ENCODE measurements around the gene SYNGR4. TPM values are rescaled to one million over a fixed set of nuclear protein-coding genes. Genes with fewer than 3 reads are reported as not detected.
A peak's percentile ranks its signal among the peaks of the same experiment; 100 is the strongest.

Gene SYNGR4
- total RNA-seq, 1 donor from 2014 or later: not detected

DNA sequence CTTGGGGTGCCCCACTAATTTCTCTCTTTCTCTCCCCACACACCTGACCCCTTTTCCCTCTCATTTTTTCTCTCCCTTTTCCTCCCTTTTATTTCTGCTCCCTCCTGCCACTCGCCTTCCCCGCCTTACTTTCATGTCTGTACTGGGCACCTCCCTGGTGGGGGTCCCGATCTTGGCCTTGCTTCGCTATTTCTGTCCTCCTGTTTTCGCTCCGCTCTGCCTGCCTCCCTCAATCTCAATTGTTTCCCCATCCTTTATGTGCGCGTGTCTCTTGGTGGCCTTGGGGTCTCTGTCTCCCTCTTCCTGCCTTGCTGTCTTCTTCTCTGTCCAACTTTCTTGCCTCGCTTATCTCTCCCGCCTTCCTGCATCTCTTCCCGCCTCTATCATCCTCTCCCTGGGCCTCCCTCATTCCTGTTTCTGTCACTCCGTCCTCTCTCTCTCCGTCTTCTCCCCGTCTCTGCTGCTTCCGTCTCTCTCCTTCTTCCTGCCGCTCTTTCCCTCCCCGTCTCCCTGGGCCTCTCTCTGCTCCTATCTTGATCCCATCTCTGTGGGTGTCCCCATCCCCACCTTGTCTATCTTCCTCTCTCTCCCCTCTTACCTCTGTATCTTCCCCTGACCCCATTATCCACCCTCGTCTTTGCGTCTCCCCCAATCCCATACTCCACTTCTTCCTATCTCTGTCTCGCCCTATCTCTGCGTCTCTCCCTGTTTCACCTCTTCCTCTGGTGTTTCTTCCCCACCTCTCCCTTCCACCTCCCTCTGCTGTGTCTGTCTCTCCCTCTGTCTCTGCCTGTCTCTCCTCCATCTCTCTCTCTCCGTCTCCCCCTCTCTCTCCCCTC, 33.3 kb downstream of the SYNGR4 start:
- Histone ChIP-seq H3K4me3 (peak overlapping the region; percentile 57), H3K9me3 (ENCODE audit: low read depth) (no peaks in the 10 kb centered on the region), H3F3A (ENCODE audit: low read depth) (peaks cover 33% of the 10 kb centered on the region), H3K9ac (no peak overlapping the region), H3K4me1 (peaks cover 29% of the 10 kb centered on the region), H3K36me3 (no peaks in the 10 kb centered on the region), H3K4me2 (peak overlapping the region; percentile 87), H3K27ac (no peak overlapping the region), H3K27me3 (peaks cover 64% of the 10 kb centered on the region), H4K20me1 (ENCODE audit: low read depth) (no peaks in the 10 kb centered on the region), H3K79me2 (ENCODE audit: low read depth) (no peaks in the 10 kb centered on the region), H2AFZ (replicated peaks) (no peak overlapping the region)
- H3K9me3 Mint-ChIP-seq: peaks cover 2% of the 10 kb centered on the region
- H3K27ac Mint-ChIP-seq: peak overlapping the region; percentile 47
- H3K4me3 Mint-ChIP-seq: peak overlapping the region; percentile 84
- peaks cover 2% of the 10 kb centered on the region for H3K36me3 Mint-ChIP-seq
- TF ChIP-seq EZH2 (IDR thresholded peaks at IDR 0.05) (no peak), EZH2phosphoT487 (IDR thresholded peaks at IDR 0.05) (no peak)
- TF ChIP-seq, protein P1, sequence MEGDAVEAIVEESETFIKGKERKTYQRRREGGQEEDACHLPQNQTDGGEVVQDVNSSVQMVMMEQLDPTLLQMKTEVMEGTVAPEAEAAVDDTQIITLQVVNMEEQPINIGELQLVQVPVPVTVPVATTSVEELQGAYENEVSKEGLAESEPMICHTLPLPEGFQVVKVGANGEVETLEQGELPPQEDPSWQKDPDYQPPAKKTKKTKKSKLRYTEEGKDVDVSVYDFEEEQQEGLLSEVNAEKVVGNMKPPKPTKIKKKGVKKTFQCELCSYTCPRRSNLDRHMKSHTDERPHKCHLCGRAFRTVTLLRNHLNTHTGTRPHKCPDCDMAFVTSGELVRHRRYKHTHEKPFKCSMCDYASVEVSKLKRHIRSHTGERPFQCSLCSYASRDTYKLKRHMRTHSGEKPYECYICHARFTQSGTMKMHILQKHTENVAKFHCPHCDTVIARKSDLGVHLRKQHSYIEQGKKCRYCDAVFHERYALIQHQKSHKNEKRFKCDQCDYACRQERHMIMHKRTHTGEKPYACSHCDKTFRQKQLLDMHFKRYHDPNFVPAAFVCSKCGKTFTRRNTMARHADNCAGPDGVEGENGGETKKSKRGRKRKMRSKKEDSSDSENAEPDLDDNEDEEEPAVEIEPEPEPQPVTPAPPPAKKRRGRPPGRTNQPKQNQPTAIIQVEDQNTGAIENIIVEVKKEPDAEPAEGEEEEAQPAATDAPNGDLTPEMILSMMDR (IDR thresholded peaks at IDR 0.05): no peak
- no peak for DNase-seq (ENCODE audit: low spot score)
- H3K4me1 Mint-ChIP-seq: peaks cover 58% of the 10 kb centered on the region
- peaks cover 44% of the 10 kb centered on the region for H3K27me3 Mint-ChIP-seq (ENCODE audit: insufficient read depth, low read depth)

DNA sequence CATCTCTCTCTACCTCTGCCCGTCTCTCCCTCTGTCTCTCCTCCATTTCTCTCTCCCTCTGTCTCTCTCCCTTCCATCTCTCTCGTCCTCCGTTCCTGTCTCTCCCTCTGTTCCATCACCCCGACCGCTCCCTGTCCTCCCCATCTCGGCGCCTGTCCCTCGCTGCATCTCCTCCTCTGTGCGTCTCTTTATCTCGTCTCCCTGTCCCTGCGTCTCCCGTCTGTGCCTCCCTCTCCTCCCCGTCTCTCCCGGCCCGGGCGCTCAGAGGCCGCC, 33.9 kb downstream of the SYNGR4 start:
- Histone ChIP-seq H4K20me1 (ENCODE audit: low read depth) (no peaks in the 10 kb centered on the region), H3F3A (ENCODE audit: low read depth) (peaks cover 27% of the 10 kb centered on the region), H3K9me3 (ENCODE audit: low read depth) (no peaks in the 10 kb centered on the region), H3K27me3 (peaks cover 59% of the 10 kb centered on the region), H3K9ac (no peak overlapping the region), H3K4me3 (peak overlapping the region; percentile 57), H3K79me2 (ENCODE audit: low read depth) (no peaks in the 10 kb centered on the region), H3K27ac (no peak overlapping the region), H2AFZ (replicated peaks) (no peak overlapping the region), H3K36me3 (no peaks in the 10 kb centered on the region), H3K4me2 (peak overlapping the region; percentile 87), H3K4me1 (peaks cover 29% of the 10 kb centered on the region)
- H3K4me3 Mint-ChIP-seq: peak overlapping the region; percentile 84
- peaks cover 2% of the 10 kb centered on the region for H3K9me3 Mint-ChIP-seq
- peaks cover 52% of the 10 kb centered on the region for H3K4me1 Mint-ChIP-seq
- H3K27me3 Mint-ChIP-seq (ENCODE audit: insufficient read depth, low read depth): peaks cover 43% of the 10 kb centered on the region
- DNase-seq (ENCODE audit: low spot score): no peak
- peaks cover 2% of the 10 kb centered on the region for H3K36me3 Mint-ChIP-seq
- TF ChIP-seq EZH2 (IDR thresholded peaks at IDR 0.05) (peak; percentile 77), EZH2phosphoT487 (IDR thresholded peaks at IDR 0.05) (peak; percentile 68)
- TF ChIP-seq, protein P1 (IDR thresholded peaks at IDR 0.05): no peak
- peak overlapping the region; percentile 50 for H3K27ac Mint-ChIP-seq

DNA sequence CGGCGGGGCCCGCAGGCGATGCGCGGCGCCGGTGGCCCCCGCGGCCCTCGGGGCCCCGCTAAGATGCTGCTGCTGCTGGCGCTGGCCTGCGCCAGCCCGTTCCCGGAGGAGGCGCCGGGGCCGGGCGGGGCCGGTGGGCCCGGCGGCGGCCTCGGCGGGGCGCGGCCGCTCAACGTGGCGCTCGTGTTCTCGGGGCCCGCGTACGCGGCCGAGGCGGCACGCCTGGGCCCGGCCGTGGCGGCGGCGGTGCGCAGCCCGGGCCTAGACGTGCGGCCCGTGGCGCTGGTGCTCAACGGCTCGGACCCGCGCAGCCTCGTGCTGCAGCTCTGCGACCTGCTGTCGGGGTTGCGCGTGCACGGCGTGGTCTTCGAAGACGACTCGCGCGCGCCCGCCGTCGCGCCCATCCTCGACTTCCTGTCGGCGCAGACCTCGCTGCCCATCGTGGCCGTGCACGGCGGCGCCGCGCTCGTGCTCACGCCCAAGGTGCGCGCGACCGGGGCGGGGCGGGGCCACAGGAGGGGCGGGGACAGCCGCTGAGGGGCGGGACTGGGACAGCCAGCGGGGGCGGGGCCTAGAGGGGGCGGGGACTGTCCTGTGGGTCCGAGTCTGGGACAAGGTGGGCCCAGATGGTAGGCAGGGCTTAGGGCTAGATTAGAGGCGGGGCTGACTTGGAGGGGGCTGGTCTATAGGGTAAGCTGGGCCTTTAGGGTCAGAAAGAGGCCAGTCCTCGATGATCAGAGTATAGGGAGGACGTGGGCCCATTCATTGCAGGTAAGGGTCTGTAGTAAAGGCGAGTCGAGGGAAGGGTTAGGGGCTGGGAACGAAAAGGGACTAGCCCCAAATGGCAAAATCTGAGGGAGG, 34.4 kb downstream of the SYNGR4 start:
- Histone ChIP-seq H3K27me3 (peaks cover 53% of the 10 kb centered on the region), H3K9me3 (ENCODE audit: low read depth) (no peaks in the 10 kb centered on the region), H3K4me1 (peaks cover 25% of the 10 kb centered on the region), H4K20me1 (ENCODE audit: low read depth) (no peaks in the 10 kb centered on the region), H3K27ac (no peak overlapping the region), H3K9ac (no peak overlapping the region), H3K36me3 (no peaks in the 10 kb centered on the region), H3K79me2 (ENCODE audit: low read depth) (no peaks in the 10 kb centered on the region), H3K4me2 (peak overlapping the region; percentile 87), H2AFZ (replicated peaks) (no peak overlapping the region), H3K4me3 (peak overlapping the region; percentile 57), H3F3A (ENCODE audit: low read depth) (peaks cover 23% of the 10 kb centered on the region)
- TF ChIP-seq EZH2 (IDR thresholded peaks at IDR 0.05) (peak; percentile 43), EZH2phosphoT487 (IDR thresholded peaks at IDR 0.05) (no peak)
- H3K4me1 Mint-ChIP-seq: peaks cover 53% of the 10 kb centered on the region
- H3K9me3 Mint-ChIP-seq: peaks cover 2% of the 10 kb centered on the region
- DNase-seq (ENCODE audit: low spot score): peak; percentile 96
- peak overlapping the region; percentile 79 for H3K4me3 Mint-ChIP-seq
- H3K36me3 Mint-ChIP-seq: peaks cover 2% of the 10 kb centered on the region
- peaks cover 43% of the 10 kb centered on the region for H3K27me3 Mint-ChIP-seq (ENCODE audit: insufficient read depth, low read depth)
- no peak overlapping the region for H3K27ac Mint-ChIP-seq

Data from neural progenitor cell (in vitro differentiated cells).